Neural cell (in vitro differentiated cells): ENCODE data around the gene C4orf51. TPM values are rescaled to one million over a fixed set of nuclear protein-coding genes. Genes with fewer than 3 reads are reported as not detected.

Source experiments
- H2AFZ ChIP-seq: fragments of 200-600, 300-800 bp; sonication (generic), shearing (Covaris generic); 2 replicates; pipeline ENCODE4 v1.6.0; 2014; ENCODE audit warnings: low read depth, mild to moderate bottlenecking, antibody characterized with exemption, low read length, moderate library complexity
- H3F3A ChIP-seq: fragments of 200-600 bp; shearing (Covaris generic); 2 replicates; pipeline ENCODE4 v1.6.1; 2016; ENCODE audit warnings: mild to moderate bottlenecking, moderate library complexity, mixed read lengths, antibody characterized with exemption, low read length; ENCODE audit not compliant: insufficient read depth, poor library complexity, severe bottlenecking
- H3K27ac ChIP-seq: fragments of 200-600, 300-800 bp; sonication (generic), shearing (Covaris generic); 2 replicates; pipeline ENCODE4 v1.5.1; 2014; ENCODE audit warnings: mild to moderate bottlenecking, low read length, moderate library complexity
- H3K27me3 ChIP-seq: fragments of 300-800, 200-600 bp; sonication (generic), shearing (Covaris generic); 2 replicates; pipeline ENCODE4 v1.6.0; 2014; ENCODE audit warnings: mild to moderate bottlenecking, low read depth, low read length, moderate library complexity; ENCODE audit not compliant: insufficient read depth
- H3K36me3 ChIP-seq: fragments of 300-800, 200-600 bp; sonication (generic), shearing (Covaris generic); 2 replicates; pipeline ENCODE4 v1.5.1; 2014; ENCODE audit warnings: mild to moderate bottlenecking, antibody characterized with exemption, low read length, moderate library complexity; ENCODE audit not compliant: insufficient read depth
- H3K4me2 ChIP-seq: fragments of 300-800, 200-600 bp; sonication (generic), shearing (Covaris generic); 2 replicates; pipeline ENCODE4 v1.6.0; 2014; ENCODE audit warnings: mild to moderate bottlenecking, low read length
- H3K4me3 ChIP-seq: fragments of 300-800, 200-600 bp; sonication (generic), shearing (Covaris generic); 2 replicates; pipeline ENCODE4 v1.5.1; 2014; ENCODE audit warnings: mild to moderate bottlenecking, low read length, moderate library complexity
- H3K79me2 ChIP-seq: fragments of 200-600 bp; shearing (Covaris generic); replicated peaks from 2 replicates; pipeline ENCODE4 v1.6.0; 2014; ENCODE audit warnings: mild to moderate bottlenecking, low read length, moderate library complexity; ENCODE audit not compliant: insufficient read depth
- H3K9ac ChIP-seq: fragments of 300-800, 200-600 bp; sonication (generic), shearing (Covaris generic); 2 replicates; pipeline ENCODE4 v1.6.1; 2016; ENCODE audit warnings: mild to moderate bottlenecking, low read length, mixed read lengths
- H3K9me2 ChIP-seq: fragments of 200-600 bp; shearing (Covaris generic); 2 replicates; pipeline ENCODE4 v1.6.1; 2016; ENCODE audit warnings: mild to moderate bottlenecking, low read length, mixed read lengths; ENCODE audit not compliant: insufficient read depth
- H3K9me3 ChIP-seq: fragments of 200-600, 300-800 bp; sonication (generic), shearing (Covaris generic); 2 replicates; pipeline ENCODE4 v1.6.1; 2016; ENCODE audit warnings: mild to moderate bottlenecking, mixed run types, low read length, moderate library complexity, mixed read lengths
- H4K20me1 ChIP-seq: fragments of 200-600 bp; shearing (Covaris generic); 2 replicates; pipeline ENCODE4 v1.6.1; 2016; ENCODE audit warnings: mild to moderate bottlenecking, mixed run types; ENCODE audit not compliant: insufficient read depth
- CTCF ChIP-seq: fragments of 450-650 bp; IDR thresholded peaks from 2 replicates; pipeline ENCODE4 v1.5.1; 2014; ENCODE audit warnings: antibody characterized with exemption, mild to moderate bottlenecking, moderate library complexity; ENCODE audit not compliant: poor library complexity, severe bottlenecking
- EP300 ChIP-seq: fragments of 450-650 bp; conservative IDR thresholded peaks from 2 replicates; pipeline ENCODE4 v1.6.1; 2014; ENCODE audit warnings: antibody characterized with exemption, mild to moderate bottlenecking, moderate library complexity; ENCODE audit not compliant: poor library complexity, severe bottlenecking
- EZH2 ChIP-seq: fragments of 200-600, 300-800 bp; shearing (Covaris generic), sonication (generic); IDR thresholded peaks from 2 replicates; pipeline ENCODE4 v1.6.1; 2014; ENCODE audit warnings: antibody characterized with exemption, low read length, borderline replicate concordance, mild to moderate bottlenecking; ENCODE audit not compliant: insufficient read depth, poor library complexity, severe bottlenecking
- MXI1 ChIP-seq: fragments of 450-650 bp; conservative IDR thresholded peaks from 2 replicates; pipeline ENCODE4 v1.6.1; 2014; ENCODE audit warnings: antibody characterized with exemption, mild to moderate bottlenecking; ENCODE audit not compliant: poor library complexity, severe bottlenecking
- POLR2AphosphoS5 ChIP-seq: IDR thresholded peaks from 2 replicates; pipeline ENCODE4 v1.6.1; 2012
- RAD21 ChIP-seq: fragments of 450-650 bp; conservative IDR thresholded peaks from 2 replicates; pipeline ENCODE4 v1.6.1; 2014; ENCODE audit warnings: antibody characterized with exemption, mild to moderate bottlenecking, moderate library complexity
- REST ChIP-seq: IDR thresholded peaks from 2 replicates; pipeline ENCODE4 v1.6.1; 2012; ENCODE audit warnings: borderline replicate concordance
- SMC3 ChIP-seq: fragments of 450-650 bp; conservative IDR thresholded peaks from 2 replicates; pipeline ENCODE4 v1.6.1; 2014; ENCODE audit warnings: antibody characterized with exemption, mild to moderate bottlenecking, moderate library complexity; ENCODE audit not compliant: poor library complexity
- TAF1 ChIP-seq: IDR thresholded peaks from 2 replicates; pipeline ENCODE4 v1.6.1; 2012; ENCODE audit warnings: low read depth
- polyA plus RNA-seq: library from polyadenylated mRNA; depleted of rRNA; stranded (reverse); fragments of >200 nt; gene quantifications from 2 replicates; pipeline ENCODE4 v1.2.3, GENCODE V29; 2014

Gene C4orf51
- polyA plus RNA-seq, 1 donor from 2014 or later: not detected

GRCh38 chr4:145757188-145757587 is 77.2 kb downstream of the C4orf51 start:
- H2AFZ ChIP-seq: no peak overlapping the region
- H3K9me2 ChIP-seq: no peaks in the 10 kb centered on the region
- no peaks in the 10 kb centered on the region for H3F3A ChIP-seq
- H3K79me2 ChIP-seq: no peaks in the 10 kb centered on the region
- no peak overlapping the region for H3K4me3 ChIP-seq
- H3K27me3 ChIP-seq: no peaks in the 10 kb centered on the region
- TF ChIP-seq EP300 (no peak), SMC3 (no peak), MXI1 (no peak), RAD21 (no peak), CTCF (no peak), EZH2 (no peak), REST (no peak), POLR2AphosphoS5 (no peak), TAF1 (no peak)
- no peaks in the 10 kb centered on the region for H3K9me3 ChIP-seq
- H3K9ac ChIP-seq: no peak overlapping the region
- no peak overlapping the region for H3K27ac ChIP-seq
- H3K36me3 ChIP-seq: peaks cover 17% of the 10 kb centered on the region
- H3K4me2 ChIP-seq: no peak overlapping the region
- no peaks in the 10 kb centered on the region for H4K20me1 ChIP-seq

- Histone ChIP-seq H4K20me1 (no peaks in the 10 kb centered on the region), H3K4me3 (no peak overlapping the region), H2AFZ (no peak overlapping the region), H3K27me3 (no peaks in the 10 kb centered on the region), H3K9me2 (no peaks in the 10 kb centered on the region), H3F3A (no peaks in the 10 kb centered on the region), H3K9ac (no peak overlapping the region), H3K27ac (no peak overlapping the region), H3K79me2 (no peaks in the 10 kb centered on the region), H3K4me2 (no peak overlapping the region), H3K9me3 (no peaks in the 10 kb centered on the region), H3K36me3 (peaks cover 32% of the 10 kb centered on the region)
- TF ChIP-seq POLR2AphosphoS5 (no peak), EZH2 (no peak), SMC3 (no peak), EP300 (no peak), RAD21 (no peak), TAF1 (no peak), REST (no peak)
These were observed 80.2 kb downstream of the C4orf51 start for GRCh38 chr4:145760176-145760575.
